Measurements from ENCODE around the gene APOBR. TPM values are rescaled to one million over a fixed set of nuclear protein-coding genes. Genes with fewer than 3 reads are reported as not detected.

Gene APOBR
- total RNA-seq, 2 experiments from 2014 or later: 5.5 TPM

GRCh38 chr16:28491230-28491969 is 3.0 kb upstream of the APOBR start:
- ChIA-PET POLR2A (interaction anchor here (1.0 to 1.8 kb wide), 4 partner anchors 12 to 280 kb away, joined by 5 to 6 read pairs (median 6); partner anchors contain the start of genes SGF29 and XPO6), CTCF (interaction anchor here (0.8 kb wide), 1 partner anchor 58 kb away, joined by 4 read pairs; no protein-coding TSS in a partner anchor)
- peaks cover 47% of the 10 kb centered on the region for H3K4me1 Mint-ChIP-seq (ENCODE audit: low read depth)
- peak overlapping the region; percentile 86 for H3K4me3 Mint-ChIP-seq
- peaks cover 21% of the 10 kb centered on the region for H3K36me3 Mint-ChIP-seq (ENCODE audit: low read depth)
- no peaks in the 10 kb centered on the region for H3K9me3 Mint-ChIP-seq
- ATAC-seq: no peak
- intact Hi-C loops (cut with micrococcal nuclease): loop anchor here (5.0 kb wide), 1 partner anchor 331 kb away; the partner anchor contains the start of gene ATXN2L
- no peak for TF ChIP-seq CTCF (IDR thresholded peaks at IDR 0.05)
- H3K27ac Mint-ChIP-seq: peak overlapping the region; percentile 100
- H3K27me3 Mint-ChIP-seq: no peaks in the 10 kb centered on the region
- peak; percentile 32 for DNase-seq

GRCh38 chr16:28491970-28492474 is 2.4 kb upstream of the APOBR start, which contains the start of gene CLN3:
Gene CLN3, minus strand, starts transcription at chr16:28492074. Its CDS starts 315 bp downstream, at chr16:28491759.
- intact Hi-C loops (cut with micrococcal nuclease): loop anchor here (5.0 kb wide), 1 partner anchor 330 kb away; the partner anchor contains the start of gene ATXN2L
- ATAC-seq (peak; percentile 50), DNase-seq (peak; percentile 95)
- Mint-ChIP-seq H3K9me3 (no peaks in the 10 kb centered on the region), H3K4me1 (ENCODE audit: low read depth) (peaks cover 52% of the 10 kb centered on the region), H3K27me3 (no peaks in the 10 kb centered on the region), H3K4me3 (peak within 1 kb of the TSS; percentile 86), H3K36me3 (ENCODE audit: low read depth) (peaks cover 20% of the 10 kb centered on the region), H3K27ac (peak within 1 kb of the TSS; percentile 100)
- TF ChIP-seq CTCF (IDR thresholded peaks at IDR 0.05): no peak
- ChIA-PET POLR2A (interaction anchor here (1.0 to 1.8 kb wide), 4 partner anchors 17 to 280 kb away, joined by 4 to 6 read pairs (median 6); partner anchors contain the start of genes SBK1, SGF29 and XPO6), CTCF (interaction anchor here (0.7 to 0.8 kb wide), 2 partner anchors 58 to 494 kb away, joined by 3 to 4 read pairs; no protein-coding TSS in a partner anchor)

GRCh38 chr16:28492511-28492910 is 1.9 kb upstream of the APOBR start:
- H3K36me3 Mint-ChIP-seq (ENCODE audit: low read depth): peaks cover 19% of the 10 kb centered on the region

GRCh38 chr16:28495098-28495793 is 803 bp downstream of the APOBR start:
- POLR2A ChIA-PET: interaction anchor here (1.3 to 2.2 kb wide), 3 partner anchors 8 to 80 kb away, joined by 3 to 8 read pairs (median 5); no protein-coding TSS in a partner anchor

More at GRCh38 chr16:28492511-28492910, 1.9 kb upstream of the APOBR start:
- DNase-seq (no peak), ATAC-seq (no peak)
- no peak for TF ChIP-seq CTCF (IDR thresholded peaks at IDR 0.05)
- Mint-ChIP-seq H3K27me3 (no peaks in the 10 kb centered on the region), H3K4me3 (peak overlapping the region; percentile 86), H3K4me1 (ENCODE audit: low read depth) (peaks cover 52% of the 10 kb centered on the region), H3K27ac (peak overlapping the region; percentile 100), H3K9me3 (no peaks in the 10 kb centered on the region)
- intact Hi-C loops (cut with micrococcal nuclease): loop anchor here (5.0 kb wide), 1 partner anchor 330 kb away; the partner anchor contains the start of gene ATXN2L
- POLR2A ChIA-PET: interaction anchor here (1.0 to 1.8 kb wide), 3 partner anchors 61 to 281 kb away, joined by 4 to 6 read pairs (median 5); partner anchors contain the start of genes SBK1, SGF29 and XPO6
- CTCF ChIA-PET: interaction anchor here (0.7 to 0.8 kb wide), 2 partner anchors 57 to 493 kb away, joined by 3 to 4 read pairs; no protein-coding TSS in a partner anchor

More at GRCh38 chr16:28495098-28495793, 803 bp downstream of the APOBR start:
- Mint-ChIP-seq H3K27me3 (no peaks in the 10 kb centered on the region), H3K27ac (peak overlapping the region; percentile 99), H3K9me3 (no peaks in the 10 kb centered on the region), H3K4me3 (peak overlapping the region; percentile 86), H3K36me3 (ENCODE audit: low read depth) (peaks cover 13% of the 10 kb centered on the region), H3K4me1 (ENCODE audit: low read depth) (peaks cover 50% of the 10 kb centered on the region)
- intact Hi-C loops (cut with micrococcal nuclease): no loop called here
- CTCF ChIA-PET: interaction anchor here (1.5 kb wide), 1 partner anchor 8 kb away, joined by 5 read pairs; no protein-coding TSS in a partner anchor
- TF ChIP-seq CTCF (IDR thresholded peaks at IDR 0.05): no peak
- peak; percentile 20 for DNase-seq
- ATAC-seq: no peak
